Brain pericyte (primary cell): ENCODE results near the gene NTN4.
A peak's percentile ranks its signal among the peaks of the same experiment; 100 is the strongest.
"Not testable (repeated sequence)": the region's sequence is repeated elsewhere in the genome, so short reads cannot be mapped to it uniquely, and the experiment has no call there.

Source experiments
- DNase-seq: peaks from one replicate; pipeline ENCODE4 v3.0.0-alpha.2; 2012; ENCODE audit warnings: low read depth, low spot score

The NTN4 gene

GRCh38 chr12:95790033-95790916, at the start of gene NTN4:
TSS of gene NTN4 (minus strand) at chr12:95790764. CDS start at chr12:95790309, 455 bp downstream.
- no peak for DNase-seq

GRCh38 chr12:95838125-95838524, 47.6 kb upstream of the NTN4 start:
- DNase-seq, result no peak

GRCh38 chr12:95837240-95838038, 46.9 kb upstream of the NTN4 start:
- DNase-seq, result no peak

- DNase-seq, result no peak
These were observed 46.2 kb upstream of the NTN4 start for GRCh38 chr12:95836630-95837239.

GRCh38 chr12:95836185-95836609, 45.6 kb upstream of the NTN4 start:
- DNase-seq, result no peak

- DNase-seq, result no peak
These were observed 44.0 kb upstream of the NTN4 start for GRCh38 chr12:95834572-95834971.

- DNase-seq, result no peak
These were observed 39.9 kb upstream of the NTN4 start for GRCh38 chr12:95830335-95831089.

- DNase-seq, result no peak
These were observed 38.8 kb upstream of the NTN4 start for GRCh38 chr12:95829395-95829794.

- no peak for DNase-seq
These were observed 29.6 kb upstream of the NTN4 start for GRCh38 chr12:95820096-95820703.

GRCh38 chr12:95815632-95816212, 25.2 kb upstream of the NTN4 start:
- DNase-seq, result no peak

GRCh38 chr12:95812155-95812554, 21.6 kb upstream of the NTN4 start:
- not testable (repeated sequence) for DNase-seq

- no peak for DNase-seq
These were observed 19.8 kb upstream of the NTN4 start for GRCh38 chr12:95810411-95810810.

GRCh38 chr12:95809000-95809680, 18.6 kb upstream of the NTN4 start:
- no peak for DNase-seq

- no peak for DNase-seq
These were observed 17.6 kb upstream of the NTN4 start for GRCh38 chr12:95808146-95808545.

GRCh38 chr12:95805864-95806671, 15.5 kb upstream of the NTN4 start:
- peak; percentile 81 for DNase-seq

- DNase-seq, result no peak
These were observed 13.7 kb upstream of the NTN4 start for GRCh38 chr12:95804291-95804690.

- DNase-seq, result no peak
These were observed 13.3 kb upstream of the NTN4 start for GRCh38 chr12:95803817-95804216.

GRCh38 chr12:95802482-95803270, 12.1 kb upstream of the NTN4 start:
- DNase-seq, result no peak

- no peak for DNase-seq
These were observed 6.4 kb upstream of the NTN4 start for GRCh38 chr12:95796982-95797289.
